Naive thymus-derived CD4-positive, alpha-beta T cell (primary cell): Measurements from ENCODE around the gene SLC13A4. TPM values are rescaled to one million over a fixed set of nuclear protein-coding genes. Genes with fewer than 3 reads are reported as not detected.
"Not testable (repeated sequence)": the region's sequence is repeated elsewhere in the genome, so short reads cannot be mapped to it uniquely, and the experiment has no call there.

Experiments
- ATAC-seq: fragments of 150-1000 bp; cut with Tn5 transposase; 2 replicates; pipeline ENCODE4 v1.10.0; 2021; ENCODE audit warnings: mild to moderate bottlenecking, moderate library complexity
- CTCF ChIA-PET: fragments of 350-600 bp; sonication (Branson Sonifier 250); formaldehyde crosslinking; loops from one replicate; lab custom pipeline; 2021; ENCODE audit warnings: antibody characterized with exemption; lab: Charles Lee
- POLR2A ChIA-PET: fragments of 350-600 bp; sonication (Branson Sonifier 250); formaldehyde crosslinking; loops from one replicate; lab custom pipeline; 2021; ENCODE audit warnings: antibody characterized with exemption, inconsistent platforms; lab: Charles Lee
- DNase-seq, 9 donors: peaks; one replicate each; pipeline versions ENCODE4 v3.0.0 to v3.0.0-alpha.2; 2020 to 2022; ENCODE audit warnings: mixed read lengths in 1 of 9
- H3K27ac ChIP-seq: one replicate; pipeline ENCODE4 v1.7.0; 2013; ENCODE audit warnings: mild to moderate bottlenecking, low read depth, low read length, moderate library complexity
- H3K27me3 ChIP-seq, 2 donors: one replicate each; pipeline ENCODE4 v1.7.0; 2013; ENCODE audit warnings: low read length in 2 of 2, mild to moderate bottlenecking in 2 of 2, moderate library complexity in 2 of 2; ENCODE audit not compliant: control insufficient read depth in 2 of 2, insufficient read depth in 2 of 2
- H3K36me3 ChIP-seq, 3 experiments: 1 replicate in 2 of 3; 2 replicates in 1 of 3; pipeline ENCODE4 v1.7.0; 2013; ENCODE audit warnings: low read length in 3 of 3, mild to moderate bottlenecking in 3 of 3, moderate library complexity in 1 of 3; ENCODE audit not compliant: insufficient read depth in 3 of 3, control insufficient read depth in 2 of 3
- H3K4me1 ChIP-seq, 2 donors: one replicate each; pipeline ENCODE4 v1.7.0; 2013; ENCODE audit warnings: low read length in 2 of 2, mild to moderate bottlenecking in 2 of 2, moderate library complexity in 1 of 2; ENCODE audit not compliant: control insufficient read depth in 2 of 2, insufficient read depth in 2 of 2
- H3K4me3 ChIP-seq: 2 replicates; pipeline ENCODE4 v1.7.0; 2013; ENCODE audit warnings: mild to moderate bottlenecking, low read length
- H3K9me3 ChIP-seq, 3 experiments: 1 replicate in 2 of 3; 2 replicates in 1 of 3; pipeline ENCODE4 v1.7.0; 2013; ENCODE audit warnings: low read length in 3 of 3; ENCODE audit not compliant: control insufficient read depth in 2 of 3
- H3K27ac Mint-ChIP-seq, 9 donors: one replicate each; pipeline ENCODE4 v1.8.0; 2020 to 2022; ENCODE audit warnings: mixed read lengths in 9 of 9, mild to moderate bottlenecking in 8 of 9, moderate library complexity in 5 of 9, inconsistent platforms in 2 of 9
- H3K27me3 Mint-ChIP-seq, 5 donors: one replicate each; pipeline ENCODE4 v1.8.0; 2021 to 2022; ENCODE audit warnings: mixed read lengths in 5 of 5, mild to moderate bottlenecking in 1 of 5
- H3K36me3 Mint-ChIP-seq, 5 donors: one replicate each; pipeline ENCODE4 v1.8.0; 2020 to 2022; ENCODE audit warnings: mixed read lengths in 5 of 5, mild to moderate bottlenecking in 3 of 5, inconsistent platforms in 1 of 5
- H3K4me1 Mint-ChIP-seq, 7 donors: one replicate each; pipeline ENCODE4 v1.8.0; 2020 to 2022; ENCODE audit warnings: mixed read lengths in 7 of 7, mild to moderate bottlenecking in 3 of 7, inconsistent platforms in 1 of 7
- H3K4me3 Mint-ChIP-seq, 10 donors: one replicate each; pipeline ENCODE4 v1.8.0; 2020 to 2022; ENCODE audit warnings: mild to moderate bottlenecking in 10 of 10, mixed read lengths in 10 of 10, moderate library complexity in 6 of 10, inconsistent platforms in 2 of 10
- H3K9me3 Mint-ChIP-seq, 11 donors: one replicate each; pipeline ENCODE4 v1.8.0; 2020 to 2022; ENCODE audit warnings: mixed read lengths in 11 of 11, mild to moderate bottlenecking in 4 of 11, inconsistent platforms in 1 of 11, moderate library complexity in 1 of 11
- intact Hi-C, 2 donors: fragments of 100-400 bp; cut with micrococcal nuclease; formaldehyde crosslinking; loops; one replicate each; pipeline ENCODE4 v1.15.1; 2023
- polyA plus RNA-seq, 2 donors: library from polyadenylated mRNA; unstranded; fragments of 300-500 nt; fragmentation: Illumina TruSeq; gene quantifications; one replicate each; pipeline ENCODE4 v1.2.3, GENCODE V29; 2021
- total RNA-seq, 6 experiments: library from RNA in 5 of 6; stranded (reverse) in 5 of 6; gene quantifications; 1 replicate in 5 of 6; 2 replicates in 1 of 6; pipeline ENCODE4 v1.2.3 and lab custom pipeline; 2021 to 2026

Gene SLC13A4
- total and polyA plus RNA-seq, 7 experiments from 2014 or later, result 0.02 TPM; not detected in 6

DNA sequence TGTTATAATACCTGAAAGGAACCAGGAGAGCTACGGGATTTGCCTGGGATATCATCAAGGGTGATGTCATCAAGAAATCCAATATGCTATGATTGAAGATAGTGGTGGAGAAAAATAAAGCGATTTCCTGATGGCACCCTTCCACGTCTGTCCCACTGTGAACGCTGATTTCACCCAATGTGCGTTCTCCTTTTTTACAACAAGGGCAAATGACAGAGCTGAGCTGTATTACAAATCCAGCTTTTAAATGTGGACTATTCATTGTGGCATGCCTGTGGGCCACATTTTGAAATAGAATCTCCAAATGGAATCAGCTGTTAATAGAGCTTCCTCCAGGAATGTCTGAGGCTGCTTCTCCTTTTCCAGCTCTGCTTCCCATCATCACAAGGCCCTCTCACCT lies 23.3 kb downstream of the SLC13A4 start:
- Histone ChIP-seq H3K36me3 (no peaks in the 10 kb centered on the region), H3K9me3 (no peaks in the 10 kb centered on the region), H3K27me3 (no peaks in the 10 kb centered on the region), H3K4me3 (no peak overlapping the region), H3K27ac (no peak overlapping the region), H3K4me1 (no peaks in the 10 kb centered on the region)
- intact Hi-C loops, result no loop called here
- Mint-ChIP-seq H3K27ac (no peak overlapping the region), H3K36me3 (peaks cover 0 to 12% (median 10%) of the 10 kb centered on the region in 5 donors), H3K9me3 (no peaks in the 10 kb centered on the region), H3K4me3 (no peak overlapping the region), H3K4me1 (peaks cover 0 to 2% (median 0%) of the 10 kb centered on the region in 7 donors), H3K27me3 (no peaks in the 10 kb centered on the region)
- CTCF ChIA-PET, result no interaction called here
- ATAC-seq, result no peak
- POLR2A ChIA-PET, result no interaction called here
- DNase-seq, result no peak

DNA sequence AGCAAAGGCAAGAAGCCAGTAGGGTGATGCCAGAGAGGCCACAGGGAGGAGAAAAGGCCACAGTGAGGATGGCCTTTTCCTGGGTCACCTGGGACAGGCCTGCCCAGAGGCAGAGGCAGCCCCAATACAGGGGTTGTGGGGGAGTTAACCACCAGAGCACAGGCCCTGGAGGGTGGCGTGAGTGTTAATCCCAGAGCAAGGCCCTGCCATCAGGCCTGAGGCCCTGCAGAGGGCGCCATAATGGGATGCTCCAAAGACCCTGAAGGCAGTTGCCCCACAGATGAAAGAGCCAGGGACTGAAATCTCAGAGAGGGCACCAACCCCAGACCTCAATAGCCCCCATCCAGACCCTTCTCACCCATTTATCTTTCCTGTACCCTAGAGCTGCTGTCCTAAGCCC lies 23.9 kb downstream of the SLC13A4 start:
- intact Hi-C loops, result no loop called here
- POLR2A ChIA-PET, result no interaction called here
- no peak for ATAC-seq

DNA sequence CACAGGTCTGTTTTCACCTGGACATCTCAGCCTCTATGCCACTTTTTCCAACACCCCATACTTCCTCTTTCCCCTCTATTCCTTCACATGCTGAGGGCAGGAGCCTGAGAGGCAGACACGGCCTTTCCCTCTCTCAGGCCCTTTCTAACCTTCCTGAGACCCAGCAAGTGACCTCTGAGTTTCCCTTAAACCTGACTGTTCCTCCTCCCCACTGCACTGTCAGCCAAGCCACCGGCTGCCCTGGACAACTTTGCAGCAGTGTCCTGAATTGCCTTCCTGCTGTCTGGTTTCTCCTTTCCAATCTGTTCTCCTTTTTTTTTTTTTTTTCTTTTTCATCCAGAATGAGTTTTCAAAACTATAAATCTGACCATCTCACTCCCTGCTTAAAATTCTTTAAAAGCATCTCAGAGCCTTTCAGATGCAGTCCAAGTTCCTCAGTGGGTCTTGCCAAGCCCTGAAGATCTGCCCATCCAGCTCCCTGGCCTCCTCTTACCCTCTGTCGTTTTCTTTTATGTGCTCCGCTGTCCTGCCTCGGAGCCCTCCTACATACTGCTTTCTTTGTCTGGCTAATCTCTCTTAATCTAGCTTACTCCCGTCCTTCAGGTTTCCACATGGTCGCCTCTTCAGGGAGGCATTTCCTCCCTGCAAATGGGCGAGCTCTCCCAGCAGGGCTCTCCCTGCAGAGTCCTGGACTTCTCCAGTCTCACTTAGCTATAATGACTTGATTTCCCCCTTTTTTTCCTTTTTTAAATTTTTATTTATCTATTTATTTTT lies 30.5 kb downstream of the SLC13A4 start:
- ChIA-PET POLR2A (no interaction called here), CTCF (no interaction called here)
- intact Hi-C loops, result no loop called here
- Histone ChIP-seq H3K9me3 (no peaks in the 10 kb centered on the region), H3K27ac (no peak overlapping the region), H3K4me1 (no peaks in the 10 kb centered on the region), H3K27me3 (no peaks in the 10 kb centered on the region), H3K4me3 (no peak overlapping the region), H3K36me3 (peaks cover 0 to 4% (median 0%) of the 10 kb centered on the region in 3 experiments)
- no peak for ATAC-seq
- DNase-seq, result no peak
- Mint-ChIP-seq H3K27me3 (no peaks in the 10 kb centered on the region), H3K36me3 (peaks cover 0 to 31% (median 21%) of the 10 kb centered on the region in 5 donors), H3K4me1 (no peaks in the 10 kb centered on the region), H3K9me3 (no peaks in the 10 kb centered on the region), H3K4me3 (no peak overlapping the region), H3K27ac (no peak overlapping the region)

More for the DNA sequence above, 23.9 kb downstream of the SLC13A4 start:
- Histone ChIP-seq H3K27me3 (no peaks in the 10 kb centered on the region), H3K27ac (no peak overlapping the region), H3K4me3 (no peak overlapping the region), H3K4me1 (no peaks in the 10 kb centered on the region), H3K9me3 (no peaks in the 10 kb centered on the region), H3K36me3 (no peaks in the 10 kb centered on the region)
- Mint-ChIP-seq H3K27ac (no peak overlapping the region), H3K9me3 (no peaks in the 10 kb centered on the region), H3K36me3 (peaks cover 0 to 17% (median 12%) of the 10 kb centered on the region in 5 donors), H3K27me3 (no peaks in the 10 kb centered on the region), H3K4me3 (no peak overlapping the region), H3K4me1 (peaks cover 0 to 2% (median 0%) of the 10 kb centered on the region in 7 donors)
- CTCF ChIA-PET, result no interaction called here
- no peak for DNase-seq

DNA sequence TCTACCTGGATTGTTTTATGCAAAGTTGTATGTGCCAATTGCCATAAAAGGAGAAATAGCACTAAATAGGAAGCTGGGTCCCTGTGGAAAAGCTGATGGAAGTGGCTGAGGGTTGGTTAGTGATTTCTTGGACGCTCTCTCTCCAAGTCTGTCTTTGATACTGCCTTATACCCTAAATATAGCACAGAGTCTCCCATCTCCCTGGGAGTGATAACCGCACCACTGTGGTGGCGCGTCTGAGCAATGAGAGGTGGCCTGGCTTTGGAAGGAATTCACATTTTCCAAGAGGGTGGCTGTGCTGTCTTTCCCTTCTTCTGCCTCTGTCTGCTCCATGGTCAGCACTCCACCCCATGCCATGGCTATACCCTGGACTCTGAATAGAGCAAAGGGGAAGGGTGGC lies 34.4 kb downstream of the SLC13A4 start:
- ATAC-seq (no peak), DNase-seq (no peak)
- no peaks in the 10 kb centered on the region for H3K9me3 Mint-ChIP-seq
- ChIA-PET CTCF (no interaction called here), POLR2A (no interaction called here)
- no peaks in the 10 kb centered on the region for H3K4me1 Mint-ChIP-seq
- peaks cover 0 to 4% (median 0%) of the 10 kb centered on the region in 3 experiments for H3K36me3 ChIP-seq
- no peaks in the 10 kb centered on the region for H3K9me3 ChIP-seq
- H3K27ac Mint-ChIP-seq, result peak overlapping the region in 1 of 9 donors; percentile 67
- H3K27ac ChIP-seq, result no peak overlapping the region
- H3K36me3 Mint-ChIP-seq, result peaks cover 1 to 33% (median 12%) of the 10 kb centered on the region in 5 donors
- no peaks in the 10 kb centered on the region for H3K27me3 Mint-ChIP-seq
- H3K27me3 ChIP-seq, result no peaks in the 10 kb centered on the region
- H3K4me1 ChIP-seq, result no peaks in the 10 kb centered on the region
- no peak overlapping the region for H3K4me3 ChIP-seq
- H3K4me3 Mint-ChIP-seq, result no peak overlapping the region
- intact Hi-C loops, result no loop called here

DNA sequence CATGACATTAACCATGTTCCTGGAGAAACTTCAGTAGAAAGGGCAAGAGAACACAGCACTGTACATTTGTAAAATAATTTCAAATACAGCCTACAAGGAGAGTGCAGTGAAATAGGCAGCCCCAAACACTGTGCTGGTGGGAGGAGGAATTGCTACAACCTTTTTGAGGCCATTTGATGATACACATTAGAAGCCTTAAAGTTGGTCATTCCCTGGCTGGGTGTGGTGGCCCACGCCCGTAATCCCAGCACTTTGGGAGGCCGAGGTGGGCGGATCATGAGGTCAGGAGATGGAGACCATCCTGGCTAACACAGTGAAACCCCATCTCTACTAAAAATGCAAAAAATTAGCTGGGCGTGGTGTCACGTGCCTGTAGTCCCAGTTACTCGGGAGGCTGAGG lies 35.4 kb downstream of the SLC13A4 start:
- POLR2A ChIA-PET, ATAC-seq, H3K27ac ChIP-seq, H3K9me3 ChIP-seq, H3K4me3 ChIP-seq, H3K9me3 Mint-ChIP-seq, H3K36me3 ChIP-seq, H3K4me3 Mint-ChIP-seq, CTCF ChIA-PET, DNase-seq, H3K27me3 Mint-ChIP-seq, H3K4me1 ChIP-seq, intact Hi-C loops, H3K27ac Mint-ChIP-seq, H3K4me1 Mint-ChIP-seq, H3K27me3 ChIP-seq: not testable (repeated sequence)
- peaks cover 1 to 33% (median 12%) of the 10 kb centered on the region in 5 donors for H3K36me3 Mint-ChIP-seq

DNA sequence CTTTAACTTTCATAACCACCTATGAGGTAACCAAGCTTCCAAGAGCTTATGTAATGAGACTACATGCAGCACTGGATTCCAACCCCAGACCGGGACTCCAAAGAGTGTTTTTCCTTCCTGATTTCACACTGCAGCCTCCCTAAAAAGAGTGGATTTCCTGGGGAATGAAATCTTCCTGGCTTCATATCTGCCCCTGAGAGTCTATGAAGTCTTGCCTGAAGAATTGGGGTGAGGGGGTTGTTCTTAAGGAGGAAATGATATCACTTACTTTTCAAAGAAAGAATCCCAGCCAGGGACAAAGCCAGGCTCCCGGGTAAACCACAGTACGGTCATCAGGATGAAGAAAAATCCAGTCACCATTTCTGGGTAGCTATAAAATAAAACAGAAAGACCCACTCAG lies 35.9 kb downstream of the SLC13A4 start:
- no peak for DNase-seq
- Histone ChIP-seq H3K27ac (no peak overlapping the region), H3K36me3 (peaks cover 0 to 4% (median 0%) of the 10 kb centered on the region in 3 experiments), H3K27me3 (no peaks in the 10 kb centered on the region), H3K4me1 (no peaks in the 10 kb centered on the region), H3K4me3 (no peak overlapping the region), H3K9me3 (no peaks in the 10 kb centered on the region)
- CTCF ChIA-PET, result no interaction called here
- POLR2A ChIA-PET, result no interaction called here
- H3K4me3 Mint-ChIP-seq, result no peak overlapping the region
- no peaks in the 10 kb centered on the region for H3K27me3 Mint-ChIP-seq
- intact Hi-C loops, result no loop called here
- H3K27ac Mint-ChIP-seq, result no peak overlapping the region
- no peak for ATAC-seq
- H3K36me3 Mint-ChIP-seq, result peaks cover 1 to 38% (median 17%) of the 10 kb centered on the region in 5 donors
- no peaks in the 10 kb centered on the region for H3K4me1 Mint-ChIP-seq
- no peaks in the 10 kb centered on the region for H3K9me3 Mint-ChIP-seq

DNA sequence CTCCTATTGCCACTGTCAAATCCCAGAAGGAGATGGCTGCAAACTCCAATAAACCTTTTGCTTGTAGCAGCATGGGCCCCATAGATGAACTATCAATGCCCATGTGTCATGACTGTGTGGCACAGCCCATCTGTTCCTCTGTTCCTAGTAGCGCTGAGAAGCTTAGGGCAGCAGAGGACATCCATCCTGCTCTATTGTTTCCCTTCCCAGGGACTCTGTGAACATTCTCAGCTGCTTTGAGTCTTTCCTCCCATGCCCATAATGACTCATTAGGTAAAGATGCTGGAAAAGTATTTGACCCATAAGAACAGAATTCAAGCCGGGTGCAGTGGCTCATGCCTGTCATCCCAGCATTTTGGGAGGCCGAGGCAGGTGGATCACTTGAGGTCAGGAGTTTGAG lies 37.4 kb downstream of the SLC13A4 start:
- Histone ChIP-seq H3K9me3 (no peaks in the 10 kb centered on the region), H3K27me3 (no peaks in the 10 kb centered on the region), H3K36me3 (peaks cover 0 to 4% (median 0%) of the 10 kb centered on the region in 3 experiments), H3K4me3 (no peak overlapping the region), H3K27ac (no peak overlapping the region), H3K4me1 (no peaks in the 10 kb centered on the region)
- Mint-ChIP-seq H3K27ac (no peak overlapping the region), H3K4me1 (no peaks in the 10 kb centered on the region), H3K36me3 (peaks cover 1 to 38% (median 17%) of the 10 kb centered on the region in 5 donors), H3K9me3 (no peaks in the 10 kb centered on the region), H3K4me3 (no peak overlapping the region), H3K27me3 (no peaks in the 10 kb centered on the region)
- ChIA-PET CTCF (no interaction called here), POLR2A (no interaction called here)
- ATAC-seq, result no peak
- intact Hi-C loops, result no loop called here
- DNase-seq, result no peak
